ENCODE data around the gene FUT3. TPM values are rescaled to one million over a fixed set of nuclear protein-coding genes. Genes with fewer than 3 reads are reported as not detected.

Gene FUT3
- total and polyA plus RNA-seq, 4 donors = 0.25 to 0.47 (median 0.27) TPM; not detected in 1

DNA sequence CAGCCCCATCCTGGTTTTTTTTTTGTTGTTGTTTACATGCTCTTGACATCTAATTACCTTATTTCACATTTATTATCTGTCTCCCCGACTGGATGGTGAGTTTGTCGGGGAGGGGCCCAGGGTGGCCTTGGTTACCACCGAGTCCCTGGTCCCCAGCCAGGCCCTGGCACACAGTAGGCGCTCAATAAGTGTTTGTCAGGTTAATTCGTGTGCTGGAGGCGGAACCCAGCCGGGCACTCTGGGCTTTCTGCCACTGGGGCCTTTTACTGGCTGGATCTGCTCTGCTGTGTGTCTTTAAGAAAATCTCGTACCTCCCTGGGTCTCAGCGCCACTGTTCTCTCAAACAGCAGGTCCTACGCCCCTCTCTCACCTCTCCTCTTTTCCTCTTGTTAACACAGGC lies 41.8 kb downstream of the FUT3 start:
- Histone ChIP-seq H3K27me3 (ENCODE audit: control insufficient read depth in 4 of 4, insufficient read depth in 4 of 4, low read length in 3 of 4) (no peaks in the 10 kb centered on the region), H3K27ac (ENCODE audit: low read depth in 1 of 2, low read length in 2 of 2) (peak overlapping the region in 1 of 2 donors; percentile 48), H3K36me3 (ENCODE audit: control insufficient read depth in 4 of 4, insufficient read depth in 3 of 4, low read depth in 1 of 4, low read length in 3 of 4) (peaks cover 0 to 1% (median 0%) of the 10 kb centered on the region in 4 donors), H3K4me3 (ENCODE audit: low read depth in 1 of 3, low read length in 3 of 3) (no peak overlapping the region), H3K4me1 (ENCODE audit: control insufficient read depth in 4 of 4, insufficient read depth in 4 of 4, low read length in 3 of 4) (peaks cover 4 to 11% (median 8%) of the 10 kb centered on the region in 4 donors), H3K9me3 (ENCODE audit: control insufficient read depth in 4 of 4, low read length in 3 of 4) (no peaks in the 10 kb centered on the region), H3K9ac (ENCODE audit: low read depth in 1 of 2, low read length in 2 of 2) (no peak overlapping the region)
- WGBS = 77% methylated on average over 10 of the region's 10 CpGs
- TF ChIP-seq ATF3 (IDR thresholded peaks at IDR 0.05) (no peak), SP1 (IDR thresholded peaks at IDR 0.05) (no peak)
- DNase-seq (ENCODE audit: low spot score) = no peak

DNA sequence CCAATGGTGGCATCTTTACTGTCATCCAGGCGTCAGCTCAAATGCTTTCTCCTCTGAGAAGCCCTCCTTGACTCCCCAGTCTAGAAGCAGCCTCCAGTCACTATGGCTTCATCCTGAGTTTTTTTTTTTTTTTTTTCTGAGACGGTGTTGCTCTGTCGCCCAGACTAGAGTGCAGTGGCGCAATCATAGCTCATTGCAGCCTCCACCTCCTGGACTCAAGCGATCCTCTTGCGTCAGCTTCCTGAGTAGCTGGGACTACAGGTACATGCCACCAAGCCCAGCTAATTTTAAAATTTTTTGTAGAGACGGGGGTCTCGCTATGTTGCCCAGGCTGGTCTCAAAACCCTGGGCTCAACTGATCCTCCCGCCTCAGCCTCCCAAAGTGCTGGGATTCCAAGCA lies 42.2 kb downstream of the FUT3 start:
- Histone ChIP-seq H3K36me3 (ENCODE audit: control insufficient read depth in 4 of 4, insufficient read depth in 3 of 4, low read depth in 1 of 4, low read length in 3 of 4) (peaks cover 0 to 1% (median 0%) of the 10 kb centered on the region in 4 donors), H3K27ac (ENCODE audit: low read depth in 1 of 2, low read length in 2 of 2) (peak overlapping the region in 1 of 2 donors; percentile 48), H3K9me3 (ENCODE audit: control insufficient read depth in 4 of 4, low read length in 3 of 4) (no peaks in the 10 kb centered on the region), H3K4me3 (ENCODE audit: low read depth in 1 of 3, low read length in 3 of 3) (no peak overlapping the region), H3K27me3 (ENCODE audit: control insufficient read depth in 4 of 4, insufficient read depth in 4 of 4, low read length in 3 of 4) (no peaks in the 10 kb centered on the region), H3K4me1 (ENCODE audit: control insufficient read depth in 4 of 4, insufficient read depth in 4 of 4, low read length in 3 of 4) (peaks cover 7 to 11% (median 11%) of the 10 kb centered on the region in 4 donors), H3K9ac (ENCODE audit: low read depth in 1 of 2, low read length in 2 of 2) (no peak overlapping the region)
- no peak for DNase-seq (ENCODE audit: low spot score)
- 51% methylated on average over 9 of the region's 9 CpGs for WGBS
- TF ChIP-seq GABPA (IDR thresholded peaks at IDR 0.05 in 1 of 2, conservative IDR thresholded peaks at IDR 0.05 in 1 of 2) (no peak), RXRA (IDR thresholded peaks at IDR 0.05) (peak; percentile 32 to 52), ATF3 (IDR thresholded peaks at IDR 0.05) (peak; percentile 85), HNF4A (conservative IDR thresholded peaks at IDR 0.05) (peak; percentile 45 to 48), HNF4G (IDR thresholded peaks at IDR 0.05) (no peak)

DNA sequence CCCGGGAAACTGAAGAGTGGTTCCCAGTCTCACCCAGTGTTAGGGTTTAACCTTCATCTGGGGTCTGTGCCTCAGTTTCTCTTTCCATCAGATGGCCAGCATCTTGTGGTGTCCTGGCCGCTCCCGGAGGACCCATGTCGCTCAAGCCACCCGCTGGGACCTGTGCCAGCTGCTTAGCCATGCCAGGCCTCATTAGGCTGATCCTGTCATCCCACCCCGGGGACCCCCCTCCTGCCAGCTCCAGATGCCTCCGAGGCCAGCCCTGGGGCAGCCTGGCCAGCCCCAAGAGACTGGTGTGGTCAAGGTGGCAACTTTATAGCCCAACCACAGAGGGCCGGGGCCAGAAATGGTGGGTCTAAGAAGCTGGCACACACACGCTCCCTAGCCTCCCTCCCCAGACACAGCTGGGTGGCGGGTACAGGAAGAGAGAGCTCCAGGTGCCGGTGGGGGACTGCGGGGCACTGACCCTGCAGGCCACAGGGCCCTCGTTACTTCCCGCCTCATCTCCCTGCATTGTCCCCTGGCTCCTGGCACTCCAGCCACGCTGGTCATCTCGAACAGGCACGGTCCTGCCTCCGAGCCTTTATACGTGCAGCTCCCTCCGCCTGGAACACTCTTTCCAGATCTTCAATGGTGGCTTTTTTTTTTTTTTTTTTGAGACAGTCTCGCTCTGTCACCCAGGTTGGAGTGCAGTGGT lies 43.0 kb downstream of the FUT3 start:
- Histone ChIP-seq H3K9me3 (ENCODE audit: control insufficient read depth in 4 of 4, low read length in 3 of 4) (no peaks in the 10 kb centered on the region), H3K36me3 (ENCODE audit: control insufficient read depth in 4 of 4, insufficient read depth in 3 of 4, low read depth in 1 of 4, low read length in 3 of 4) (peaks cover 0 to 1% (median 0%) of the 10 kb centered on the region in 4 donors), H3K27ac (ENCODE audit: low read depth in 1 of 2, low read length in 2 of 2) (no peak overlapping the region), H3K27me3 (ENCODE audit: control insufficient read depth in 4 of 4, insufficient read depth in 4 of 4, low read length in 3 of 4) (no peaks in the 10 kb centered on the region), H3K4me1 (ENCODE audit: control insufficient read depth in 4 of 4, insufficient read depth in 4 of 4, low read length in 3 of 4) (peaks cover 11 to 19% (median 15%) of the 10 kb centered on the region in 4 donors), H3K9ac (ENCODE audit: low read depth in 1 of 2, low read length in 2 of 2) (no peak overlapping the region), H3K4me3 (ENCODE audit: low read depth in 1 of 3, low read length in 3 of 3) (no peak overlapping the region)
- DNase-seq (ENCODE audit: low spot score) = no peak
- TF ChIP-seq, protein P1, sequence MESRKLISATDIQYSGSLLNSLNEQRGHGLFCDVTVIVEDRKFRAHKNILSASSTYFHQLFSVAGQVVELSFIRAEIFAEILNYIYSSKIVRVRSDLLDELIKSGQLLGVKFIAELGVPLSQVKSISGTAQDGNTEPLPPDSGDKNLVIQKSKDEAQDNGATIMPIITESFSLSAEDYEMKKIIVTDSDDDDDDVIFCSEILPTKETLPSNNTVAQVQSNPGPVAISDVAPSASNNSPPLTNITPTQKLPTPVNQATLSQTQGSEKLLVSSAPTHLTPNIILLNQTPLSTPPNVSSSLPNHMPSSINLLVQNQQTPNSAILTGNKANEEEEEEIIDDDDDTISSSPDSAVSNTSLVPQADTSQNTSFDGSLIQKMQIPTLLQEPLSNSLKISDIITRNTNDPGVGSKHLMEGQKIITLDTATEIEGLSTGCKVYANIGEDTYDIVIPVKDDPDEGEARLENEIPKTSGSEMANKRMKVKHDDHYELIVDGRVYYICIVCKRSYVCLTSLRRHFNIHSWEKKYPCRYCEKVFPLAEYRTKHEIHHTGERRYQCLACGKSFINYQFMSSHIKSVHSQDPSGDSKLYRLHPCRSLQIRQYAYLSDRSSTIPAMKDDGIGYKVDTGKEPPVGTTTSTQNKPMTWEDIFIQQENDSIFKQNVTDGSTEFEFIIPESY (IDR thresholded peaks at IDR 0.05) = no peak
- no peak for TF ChIP-seq TAF1 (conservative IDR thresholded peaks at IDR 0.05)
- TF ChIP-seq HNF4G (IDR thresholded peaks at IDR 0.05) = no peak
- no peak for TF ChIP-seq GABPA (IDR thresholded peaks at IDR 0.05 in 1 of 2, conservative IDR thresholded peaks at IDR 0.05 in 1 of 2)
- no peak for TF ChIP-seq YY1 (IDR thresholded peaks at IDR 0.05)
- no peak for TF ChIP-seq RAD21 (IDR thresholded peaks at IDR 0.05)
- no peak for TF ChIP-seq NR2F2 (IDR thresholded peaks at IDR 0.05)
- TF ChIP-seq, protein P2, sequence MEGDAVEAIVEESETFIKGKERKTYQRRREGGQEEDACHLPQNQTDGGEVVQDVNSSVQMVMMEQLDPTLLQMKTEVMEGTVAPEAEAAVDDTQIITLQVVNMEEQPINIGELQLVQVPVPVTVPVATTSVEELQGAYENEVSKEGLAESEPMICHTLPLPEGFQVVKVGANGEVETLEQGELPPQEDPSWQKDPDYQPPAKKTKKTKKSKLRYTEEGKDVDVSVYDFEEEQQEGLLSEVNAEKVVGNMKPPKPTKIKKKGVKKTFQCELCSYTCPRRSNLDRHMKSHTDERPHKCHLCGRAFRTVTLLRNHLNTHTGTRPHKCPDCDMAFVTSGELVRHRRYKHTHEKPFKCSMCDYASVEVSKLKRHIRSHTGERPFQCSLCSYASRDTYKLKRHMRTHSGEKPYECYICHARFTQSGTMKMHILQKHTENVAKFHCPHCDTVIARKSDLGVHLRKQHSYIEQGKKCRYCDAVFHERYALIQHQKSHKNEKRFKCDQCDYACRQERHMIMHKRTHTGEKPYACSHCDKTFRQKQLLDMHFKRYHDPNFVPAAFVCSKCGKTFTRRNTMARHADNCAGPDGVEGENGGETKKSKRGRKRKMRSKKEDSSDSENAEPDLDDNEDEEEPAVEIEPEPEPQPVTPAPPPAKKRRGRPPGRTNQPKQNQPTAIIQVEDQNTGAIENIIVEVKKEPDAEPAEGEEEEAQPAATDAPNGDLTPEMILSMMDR (IDR thresholded peaks at IDR 0.05; ENCODE audit: low read depth, low read length, missing input control) = no peak
- TF ChIP-seq FOXA1 (IDR thresholded peaks at IDR 0.05) = no peak
- TF ChIP-seq EGR1 (IDR thresholded peaks at IDR 0.05; ENCODE audit: low read depth in 2 of 2) = no peak
- no peak for TF ChIP-seq ATF3 (IDR thresholded peaks at IDR 0.05)
- TF ChIP-seq, protein P3, sequence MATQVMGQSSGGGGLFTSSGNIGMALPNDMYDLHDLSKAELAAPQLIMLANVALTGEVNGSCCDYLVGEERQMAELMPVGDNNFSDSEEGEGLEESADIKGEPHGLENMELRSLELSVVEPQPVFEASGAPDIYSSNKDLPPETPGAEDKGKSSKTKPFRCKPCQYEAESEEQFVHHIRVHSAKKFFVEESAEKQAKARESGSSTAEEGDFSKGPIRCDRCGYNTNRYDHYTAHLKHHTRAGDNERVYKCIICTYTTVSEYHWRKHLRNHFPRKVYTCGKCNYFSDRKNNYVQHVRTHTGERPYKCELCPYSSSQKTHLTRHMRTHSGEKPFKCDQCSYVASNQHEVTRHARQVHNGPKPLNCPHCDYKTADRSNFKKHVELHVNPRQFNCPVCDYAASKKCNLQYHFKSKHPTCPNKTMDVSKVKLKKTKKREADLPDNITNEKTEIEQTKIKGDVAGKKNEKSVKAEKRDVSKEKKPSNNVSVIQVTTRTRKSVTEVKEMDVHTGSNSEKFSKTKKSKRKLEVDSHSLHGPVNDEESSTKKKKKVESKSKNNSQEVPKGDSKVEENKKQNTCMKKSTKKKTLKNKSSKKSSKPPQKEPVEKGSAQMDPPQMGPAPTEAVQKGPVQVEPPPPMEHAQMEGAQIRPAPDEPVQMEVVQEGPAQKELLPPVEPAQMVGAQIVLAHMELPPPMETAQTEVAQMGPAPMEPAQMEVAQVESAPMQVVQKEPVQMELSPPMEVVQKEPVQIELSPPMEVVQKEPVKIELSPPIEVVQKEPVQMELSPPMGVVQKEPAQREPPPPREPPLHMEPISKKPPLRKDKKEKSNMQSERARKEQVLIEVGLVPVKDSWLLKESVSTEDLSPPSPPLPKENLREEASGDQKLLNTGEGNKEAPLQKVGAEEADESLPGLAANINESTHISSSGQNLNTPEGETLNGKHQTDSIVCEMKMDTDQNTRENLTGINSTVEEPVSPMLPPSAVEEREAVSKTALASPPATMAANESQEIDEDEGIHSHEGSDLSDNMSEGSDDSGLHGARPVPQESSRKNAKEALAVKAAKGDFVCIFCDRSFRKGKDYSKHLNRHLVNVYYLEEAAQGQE (IDR thresholded peaks at IDR 0.05) = no peak
- TF ChIP-seq, protein P4, sequence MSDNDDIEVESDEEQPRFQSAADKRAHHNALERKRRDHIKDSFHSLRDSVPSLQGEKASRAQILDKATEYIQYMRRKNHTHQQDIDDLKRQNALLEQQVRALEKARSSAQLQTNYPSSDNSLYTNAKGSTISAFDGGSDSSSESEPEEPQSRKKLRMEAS (IDR thresholded peaks at IDR 0.05) = no peak
- TF ChIP-seq FOXA2 (IDR thresholded peaks at IDR 0.05) = no peak
- TF ChIP-seq HNF4A (conservative IDR thresholded peaks at IDR 0.05) = no peak
- no peak for TF ChIP-seq RXRA (IDR thresholded peaks at IDR 0.05)
- TF ChIP-seq SP1 (IDR thresholded peaks at IDR 0.05) = no peak
- TF ChIP-seq JUND (IDR thresholded peaks at IDR 0.05) = no peak
- WGBS = 88% methylated on average over 21 of the region's 21 CpGs
